ENCODE results near the gene BAIAP2. TPM values are rescaled to one million over a fixed set of nuclear protein-coding genes. Genes with fewer than 3 reads are reported as not detected.
A peak's percentile ranks its signal among the peaks of the same experiment; 100 is the strongest.

Gene BAIAP2
- total RNA-seq, 1 donor from 2014 or later, result 51.4 TPM

DNA sequence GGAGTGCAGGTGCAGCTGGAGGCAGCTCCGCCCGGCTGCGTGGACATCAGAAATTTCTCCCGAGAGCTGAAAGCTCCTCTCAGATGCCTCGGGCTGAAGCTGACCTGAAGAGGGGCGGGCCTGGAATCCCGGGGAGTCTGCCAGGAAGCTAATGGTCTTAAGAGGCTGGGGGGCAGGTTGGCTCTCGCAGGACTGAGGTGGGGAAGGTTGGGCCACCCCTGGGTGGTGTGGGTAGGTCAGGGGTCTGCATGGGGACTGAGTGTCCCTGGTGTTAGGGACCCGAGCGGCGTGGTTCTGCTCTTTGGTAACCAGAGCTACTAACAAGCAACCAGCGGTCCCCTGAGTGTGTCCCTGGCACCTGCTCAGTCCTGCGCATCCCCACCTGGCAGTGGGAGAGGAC, 39.8 kb upstream of the BAIAP2 start:
- H3K36me3 ChIP-seq (ENCODE audit: insufficient read depth, low read length), result no peaks in the 10 kb centered on the region
- H3K4me3 ChIP-seq (ENCODE audit: insufficient read depth, low read depth, low read length), result no peak overlapping the region
- peaks cover 21% of the 10 kb centered on the region for H3K4me1 ChIP-seq (ENCODE audit: insufficient read depth, low read length)
- FAIRE-seq (no peak), DNase-seq (ENCODE audit: low read depth) (no peak)
- H3K4me3 Mint-ChIP-seq (ENCODE audit: unreplicated experiment), result no peak overlapping the region
- H3K9me3 Mint-ChIP-seq (ENCODE audit: unreplicated experiment), result no peaks in the 10 kb centered on the region
- H3K27me3 ChIP-seq (ENCODE audit: insufficient read depth, low read length), result no peaks in the 10 kb centered on the region
- no peak overlapping the region for H3K27ac ChIP-seq (ENCODE audit: low read depth, low read length)
- H3K4me2 ChIP-seq (ENCODE audit: low read length), result no peak overlapping the region
- no peak overlapping the region for H2AFZ ChIP-seq (ENCODE audit: low read depth, low read length)
- peaks cover 21% of the 10 kb centered on the region for H3K79me2 ChIP-seq (ENCODE audit: insufficient read depth, low read length)
- no peaks in the 10 kb centered on the region for H3K27me3 Mint-ChIP-seq (ENCODE audit: low read depth, unreplicated experiment)
- H3K36me3 Mint-ChIP-seq (ENCODE audit: low read depth, unreplicated experiment), result peaks cover 8% of the 10 kb centered on the region
- H3K4me1 Mint-ChIP-seq (ENCODE audit: low read depth, unreplicated experiment), result peaks cover 3% of the 10 kb centered on the region
- TF ChIP-seq CTCF (IDR thresholded peaks at IDR 0.05; ENCODE audit: insufficient read depth, low read depth, low read length) (no peak), EZH2 (IDR thresholded peaks at IDR 0.05; ENCODE audit: insufficient read depth, low read length) (no peak)
- H4K20me1 ChIP-seq (ENCODE audit: insufficient read depth, low read length), result peaks cover 9% of the 10 kb centered on the region
- H3K27ac Mint-ChIP-seq (ENCODE audit: unreplicated experiment), result no peak overlapping the region
- H3K9ac ChIP-seq (ENCODE audit: low read length), result no peak overlapping the region
- H3K9me3 ChIP-seq (ENCODE audit: insufficient read depth, low read depth, low read length), result no peaks in the 10 kb centered on the region

DNA sequence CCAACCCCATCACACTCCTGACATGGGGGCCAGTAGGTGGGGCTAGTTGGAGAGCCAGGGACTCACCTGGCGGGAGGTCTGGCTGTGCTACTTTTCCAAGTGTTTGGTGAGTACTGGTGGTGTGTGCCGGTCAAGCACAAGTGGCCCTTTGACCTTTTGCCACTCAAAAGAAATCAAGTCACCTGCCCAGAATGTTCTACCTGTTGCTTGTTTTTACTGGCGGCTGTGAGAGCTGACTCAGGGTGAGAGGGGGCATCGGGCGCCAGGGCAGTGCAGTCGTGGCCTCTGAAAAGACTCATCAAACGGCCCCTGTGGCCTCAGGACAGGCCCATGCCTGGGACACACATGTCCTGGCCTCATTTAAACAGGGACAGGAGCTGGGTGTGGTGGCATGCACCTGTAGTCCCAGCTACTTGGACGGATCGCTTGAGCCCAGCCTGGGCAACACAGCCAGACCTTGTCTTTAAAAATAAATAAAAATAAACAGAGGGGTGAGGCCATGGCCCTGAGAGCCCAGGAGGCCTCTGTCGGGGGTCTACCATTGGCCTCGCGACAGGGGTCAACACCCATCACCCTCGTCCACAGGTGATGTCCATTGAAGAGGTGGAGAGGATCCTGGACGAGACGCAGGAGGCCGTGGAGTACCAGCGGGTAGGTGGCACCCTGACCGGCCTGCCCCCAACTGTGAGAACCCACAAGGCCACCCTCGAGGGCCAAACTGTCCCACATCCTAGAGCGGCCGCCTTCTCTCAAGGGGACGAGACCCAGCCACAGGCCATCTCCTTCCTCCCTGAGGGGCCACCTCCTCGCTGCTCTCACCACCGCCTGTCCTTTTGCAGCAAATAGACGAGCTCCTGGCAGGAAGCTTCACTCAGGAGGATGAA, 38.3 kb upstream of the BAIAP2 start:
- DNase-seq (ENCODE audit: low read depth) (no peak), FAIRE-seq (no peak)
- Histone ChIP-seq H3K4me2 (ENCODE audit: low read length) (peak overlapping the region; percentile 50), H3K36me3 (ENCODE audit: insufficient read depth, low read length) (no peaks in the 10 kb centered on the region), H3K9me3 (ENCODE audit: insufficient read depth, low read depth, low read length) (no peaks in the 10 kb centered on the region), H3K27ac (ENCODE audit: low read depth, low read length) (no peak overlapping the region), H2AFZ (ENCODE audit: low read depth, low read length) (no peak overlapping the region), H3K4me1 (ENCODE audit: insufficient read depth, low read length) (peaks cover 21% of the 10 kb centered on the region), H3K79me2 (ENCODE audit: insufficient read depth, low read length) (peaks cover 18% of the 10 kb centered on the region), H3K4me3 (ENCODE audit: insufficient read depth, low read depth, low read length) (no peak overlapping the region), H3K27me3 (ENCODE audit: insufficient read depth, low read length) (no peaks in the 10 kb centered on the region), H3K9ac (ENCODE audit: low read length) (peak overlapping the region; percentile 41), H4K20me1 (ENCODE audit: insufficient read depth, low read length) (peaks cover 9% of the 10 kb centered on the region)
- Mint-ChIP-seq H3K4me1 (ENCODE audit: low read depth, unreplicated experiment) (peaks cover 3% of the 10 kb centered on the region), H3K4me3 (ENCODE audit: unreplicated experiment) (no peak overlapping the region), H3K36me3 (ENCODE audit: low read depth, unreplicated experiment) (peaks cover 8% of the 10 kb centered on the region), H3K27ac (ENCODE audit: unreplicated experiment) (no peak overlapping the region), H3K9me3 (ENCODE audit: unreplicated experiment) (no peaks in the 10 kb centered on the region), H3K27me3 (ENCODE audit: low read depth, unreplicated experiment) (peaks cover 4% of the 10 kb centered on the region)
- TF ChIP-seq CTCF (IDR thresholded peaks at IDR 0.05; ENCODE audit: insufficient read depth, low read depth, low read length), result no peak
- TF ChIP-seq EZH2 (IDR thresholded peaks at IDR 0.05; ENCODE audit: insufficient read depth, low read length), result no peak
